ENCODE measurements around the gene FABP6. TPM values are rescaled to one million over a fixed set of nuclear protein-coding genes. Genes with fewer than 3 reads are reported as not detected.

The FABP6 gene
- total and polyA plus RNA-seq, 9 of the 15 experiments (the other 6 are each of a cell fraction or from before 2014, with no cell fraction given), result 0.11 to 0.33 (median 0.21) TPM; not detected in 4

GRCh38 chr5:160197341-160198144 is 31.8 kb upstream of the FABP6 start (continued):
- TF ChIP-seq, protein P1, sequence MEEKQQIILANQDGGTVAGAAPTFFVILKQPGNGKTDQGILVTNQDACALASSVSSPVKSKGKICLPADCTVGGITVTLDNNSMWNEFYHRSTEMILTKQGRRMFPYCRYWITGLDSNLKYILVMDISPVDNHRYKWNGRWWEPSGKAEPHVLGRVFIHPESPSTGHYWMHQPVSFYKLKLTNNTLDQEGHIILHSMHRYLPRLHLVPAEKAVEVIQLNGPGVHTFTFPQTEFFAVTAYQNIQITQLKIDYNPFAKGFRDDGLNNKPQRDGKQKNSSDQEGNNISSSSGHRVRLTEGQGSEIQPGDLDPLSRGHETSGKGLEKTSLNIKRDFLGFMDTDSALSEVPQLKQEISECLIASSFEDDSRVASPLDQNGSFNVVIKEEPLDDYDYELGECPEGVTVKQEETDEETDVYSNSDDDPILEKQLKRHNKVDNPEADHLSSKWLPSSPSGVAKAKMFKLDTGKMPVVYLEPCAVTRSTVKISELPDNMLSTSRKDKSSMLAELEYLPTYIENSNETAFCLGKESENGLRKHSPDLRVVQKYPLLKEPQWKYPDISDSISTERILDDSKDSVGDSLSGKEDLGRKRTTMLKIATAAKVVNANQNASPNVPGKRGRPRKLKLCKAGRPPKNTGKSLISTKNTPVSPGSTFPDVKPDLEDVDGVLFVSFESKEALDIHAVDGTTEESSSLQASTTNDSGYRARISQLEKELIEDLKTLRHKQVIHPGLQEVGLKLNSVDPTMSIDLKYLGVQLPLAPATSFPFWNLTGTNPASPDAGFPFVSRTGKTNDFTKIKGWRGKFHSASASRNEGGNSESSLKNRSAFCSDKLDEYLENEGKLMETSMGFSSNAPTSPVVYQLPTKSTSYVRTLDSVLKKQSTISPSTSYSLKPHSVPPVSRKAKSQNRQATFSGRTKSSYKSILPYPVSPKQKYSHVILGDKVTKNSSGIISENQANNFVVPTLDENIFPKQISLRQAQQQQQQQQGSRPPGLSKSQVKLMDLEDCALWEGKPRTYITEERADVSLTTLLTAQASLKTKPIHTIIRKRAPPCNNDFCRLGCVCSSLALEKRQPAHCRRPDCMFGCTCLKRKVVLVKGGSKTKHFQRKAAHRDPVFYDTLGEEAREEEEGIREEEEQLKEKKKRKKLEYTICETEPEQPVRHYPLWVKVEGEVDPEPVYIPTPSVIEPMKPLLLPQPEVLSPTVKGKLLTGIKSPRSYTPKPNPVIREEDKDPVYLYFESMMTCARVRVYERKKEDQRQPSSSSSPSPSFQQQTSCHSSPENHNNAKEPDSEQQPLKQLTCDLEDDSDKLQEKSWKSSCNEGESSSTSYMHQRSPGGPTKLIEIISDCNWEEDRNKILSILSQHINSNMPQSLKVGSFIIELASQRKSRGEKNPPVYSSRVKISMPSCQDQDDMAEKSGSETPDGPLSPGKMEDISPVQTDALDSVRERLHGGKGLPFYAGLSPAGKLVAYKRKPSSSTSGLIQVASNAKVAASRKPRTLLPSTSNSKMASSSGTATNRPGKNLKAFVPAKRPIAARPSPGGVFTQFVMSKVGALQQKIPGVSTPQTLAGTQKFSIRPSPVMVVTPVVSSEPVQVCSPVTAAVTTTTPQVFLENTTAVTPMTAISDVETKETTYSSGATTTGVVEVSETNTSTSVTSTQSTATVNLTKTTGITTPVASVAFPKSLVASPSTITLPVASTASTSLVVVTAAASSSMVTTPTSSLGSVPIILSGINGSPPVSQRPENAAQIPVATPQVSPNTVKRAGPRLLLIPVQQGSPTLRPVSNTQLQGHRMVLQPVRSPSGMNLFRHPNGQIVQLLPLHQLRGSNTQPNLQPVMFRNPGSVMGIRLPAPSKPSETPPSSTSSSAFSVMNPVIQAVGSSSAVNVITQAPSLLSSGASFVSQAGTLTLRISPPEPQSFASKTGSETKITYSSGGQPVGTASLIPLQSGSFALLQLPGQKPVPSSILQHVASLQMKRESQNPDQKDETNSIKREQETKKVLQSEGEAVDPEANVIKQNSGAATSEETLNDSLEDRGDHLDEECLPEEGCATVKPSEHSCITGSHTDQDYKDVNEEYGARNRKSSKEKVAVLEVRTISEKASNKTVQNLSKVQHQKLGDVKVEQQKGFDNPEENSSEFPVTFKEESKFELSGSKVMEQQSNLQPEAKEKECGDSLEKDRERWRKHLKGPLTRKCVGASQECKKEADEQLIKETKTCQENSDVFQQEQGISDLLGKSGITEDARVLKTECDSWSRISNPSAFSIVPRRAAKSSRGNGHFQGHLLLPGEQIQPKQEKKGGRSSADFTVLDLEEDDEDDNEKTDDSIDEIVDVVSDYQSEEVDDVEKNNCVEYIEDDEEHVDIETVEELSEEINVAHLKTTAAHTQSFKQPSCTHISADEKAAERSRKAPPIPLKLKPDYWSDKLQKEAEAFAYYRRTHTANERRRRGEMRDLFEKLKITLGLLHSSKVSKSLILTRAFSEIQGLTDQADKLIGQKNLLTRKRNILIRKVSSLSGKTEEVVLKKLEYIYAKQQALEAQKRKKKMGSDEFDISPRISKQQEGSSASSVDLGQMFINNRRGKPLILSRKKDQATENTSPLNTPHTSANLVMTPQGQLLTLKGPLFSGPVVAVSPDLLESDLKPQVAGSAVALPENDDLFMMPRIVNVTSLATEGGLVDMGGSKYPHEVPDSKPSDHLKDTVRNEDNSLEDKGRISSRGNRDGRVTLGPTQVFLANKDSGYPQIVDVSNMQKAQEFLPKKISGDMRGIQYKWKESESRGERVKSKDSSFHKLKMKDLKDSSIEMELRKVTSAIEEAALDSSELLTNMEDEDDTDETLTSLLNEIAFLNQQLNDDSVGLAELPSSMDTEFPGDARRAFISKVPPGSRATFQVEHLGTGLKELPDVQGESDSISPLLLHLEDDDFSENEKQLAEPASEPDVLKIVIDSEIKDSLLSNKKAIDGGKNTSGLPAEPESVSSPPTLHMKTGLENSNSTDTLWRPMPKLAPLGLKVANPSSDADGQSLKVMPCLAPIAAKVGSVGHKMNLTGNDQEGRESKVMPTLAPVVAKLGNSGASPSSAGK (IDR thresholded peaks at IDR 0.05), result peak; percentile 36
- TF ChIP-seq CXXC5 (CRISPR knock-in tag; IDR thresholded peaks at IDR 0.05), result peak; percentile 77
- peak; percentile 77; the same call in 1 of the 2 replicates for TF ChIP-seq PYGO2 (tag; IDR thresholded peaks at IDR 0.05)
- peak; percentile 92 to 93; a peak in 3 of 4 replicates for TF ChIP-seq MCM7 (IDR thresholded peaks at IDR 0.05)
- TF ChIP-seq ZNF589 (CRISPR knock-in tag; IDR thresholded peaks at IDR 0.05; ENCODE audit: low read depth), result 0 out of 2 replicates have a peak, but pooled peaks have one; percentile 23
- 0 out of 2 replicates have a peak, but pooled peaks have one; percentile 4 for TF ChIP-seq ZNF316 (IDR thresholded peaks at IDR 0.05)
- peak; percentile 99 for TF ChIP-seq DPF2 (IDR thresholded peaks at IDR 0.05)
- no peak for TF ChIP-seq PURB (CRISPR knock-in tag; IDR thresholded peaks at IDR 0.05; ENCODE audit: low read depth)
- peak; percentile 70 for TF ChIP-seq NEUROD1 (IDR thresholded peaks at IDR 0.05; ENCODE audit: borderline replicate concordance, low read depth, low read length, partially characterized antibody)
- TF ChIP-seq ZMIZ1 (IDR thresholded peaks at IDR 0.05; ENCODE audit: low read depth in 2 of 2, low read length in 2 of 2), result peak in 1 of 2 experiments; percentile 37; a peak in 1 of 4 replicates

Measured in K562 (cell line).